DOHH2 (cell line): ENCODE data around the gene PLPP7.

Experiments used
- EZH2phosphoT487 ChIP-seq: fragments of 200-600 bp; sonication (generic); IDR thresholded peaks from 2 replicates; pipeline ENCODE4 v1.6.1; 2017; ENCODE audit warnings: borderline replicate concordance, mild to moderate bottlenecking, antibody characterized with exemption, low read length, moderate library complexity, mixed read lengths
- TF ChIP-seq, protein P1 (sequence below): fragments of 200-600 bp; sonication (generic); IDR thresholded peaks from one replicate; pipeline ENCODE4 v1.5.1; 2014; ENCODE audit warnings: antibody characterized with exemption, mild to moderate bottlenecking, low read depth, low read length; ENCODE audit not compliant: poor library complexity, severe bottlenecking

DNA sequence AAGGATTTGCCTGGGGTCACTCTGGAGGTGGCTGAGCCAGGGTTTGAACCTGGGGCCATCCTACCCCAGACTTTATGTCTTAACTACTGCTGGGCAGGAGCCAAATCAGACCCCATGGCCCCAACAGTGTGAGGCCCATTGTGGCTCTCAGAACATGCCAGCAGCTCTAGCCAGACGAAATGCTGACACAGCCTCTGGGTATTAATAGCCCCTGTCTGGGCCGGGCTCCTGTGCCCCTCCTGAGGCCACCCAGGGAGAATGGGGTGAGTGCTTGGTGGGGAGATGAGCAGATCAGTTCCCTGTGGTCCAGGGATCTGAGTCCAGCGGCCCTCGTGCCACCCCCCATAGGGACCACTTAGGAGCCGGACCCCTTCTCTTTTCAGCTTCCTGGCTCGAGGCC is 2.2 kb upstream of the PLPP7 start:
- TF ChIP-seq, protein P1, sequence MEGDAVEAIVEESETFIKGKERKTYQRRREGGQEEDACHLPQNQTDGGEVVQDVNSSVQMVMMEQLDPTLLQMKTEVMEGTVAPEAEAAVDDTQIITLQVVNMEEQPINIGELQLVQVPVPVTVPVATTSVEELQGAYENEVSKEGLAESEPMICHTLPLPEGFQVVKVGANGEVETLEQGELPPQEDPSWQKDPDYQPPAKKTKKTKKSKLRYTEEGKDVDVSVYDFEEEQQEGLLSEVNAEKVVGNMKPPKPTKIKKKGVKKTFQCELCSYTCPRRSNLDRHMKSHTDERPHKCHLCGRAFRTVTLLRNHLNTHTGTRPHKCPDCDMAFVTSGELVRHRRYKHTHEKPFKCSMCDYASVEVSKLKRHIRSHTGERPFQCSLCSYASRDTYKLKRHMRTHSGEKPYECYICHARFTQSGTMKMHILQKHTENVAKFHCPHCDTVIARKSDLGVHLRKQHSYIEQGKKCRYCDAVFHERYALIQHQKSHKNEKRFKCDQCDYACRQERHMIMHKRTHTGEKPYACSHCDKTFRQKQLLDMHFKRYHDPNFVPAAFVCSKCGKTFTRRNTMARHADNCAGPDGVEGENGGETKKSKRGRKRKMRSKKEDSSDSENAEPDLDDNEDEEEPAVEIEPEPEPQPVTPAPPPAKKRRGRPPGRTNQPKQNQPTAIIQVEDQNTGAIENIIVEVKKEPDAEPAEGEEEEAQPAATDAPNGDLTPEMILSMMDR: no peak
- TF ChIP-seq EZH2phosphoT487: no peak
